Fibroblast of mammary gland (primary cell): Measurements from ENCODE around the gene CCBE1.

Experiments used
- DNase-seq: peaks from one replicate; pipeline ENCODE4 v3.0.0-alpha.2; 2010; ENCODE audit warnings: low read depth
- H3K4me3 ChIP-seq: 2 replicates; pipeline ENCODE4 v1.5.1; 2011; ENCODE audit warnings: low read depth, mild to moderate bottlenecking, low read length, moderate library complexity; ENCODE audit not compliant: control insufficient read depth
- CTCF ChIP-seq: conservative IDR thresholded peaks from 2 replicates; pipeline ENCODE4 v1.5.1; 2011; ENCODE audit warnings: low read depth, low read length, inconsistent platforms; ENCODE audit not compliant: control insufficient read depth, insufficient read depth

CCBE1 gene

DNA sequence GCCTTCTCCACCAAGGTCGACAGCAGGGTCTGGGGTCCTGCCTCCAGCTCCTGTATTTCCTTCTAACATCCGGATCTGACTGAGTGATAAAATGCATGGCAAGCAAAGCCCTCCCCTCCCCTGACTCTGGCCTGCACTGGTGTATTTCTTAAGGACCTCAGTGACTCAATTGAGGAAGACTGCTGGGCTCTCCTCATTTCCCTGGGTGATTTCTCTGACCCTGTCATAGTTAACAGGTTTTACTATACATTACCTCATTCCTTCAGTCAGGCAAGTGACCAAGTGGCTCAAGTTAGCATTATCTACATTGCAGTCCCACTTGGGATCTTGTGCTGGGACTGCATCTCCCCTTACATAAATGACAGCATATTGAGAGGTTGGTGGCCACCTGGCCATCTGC lies 38.8 kb upstream of the CCBE1 start:
- no peak for DNase-seq
- TF ChIP-seq CTCF, result no peak
- no peak overlapping the region for H3K4me3 ChIP-seq

DNA sequence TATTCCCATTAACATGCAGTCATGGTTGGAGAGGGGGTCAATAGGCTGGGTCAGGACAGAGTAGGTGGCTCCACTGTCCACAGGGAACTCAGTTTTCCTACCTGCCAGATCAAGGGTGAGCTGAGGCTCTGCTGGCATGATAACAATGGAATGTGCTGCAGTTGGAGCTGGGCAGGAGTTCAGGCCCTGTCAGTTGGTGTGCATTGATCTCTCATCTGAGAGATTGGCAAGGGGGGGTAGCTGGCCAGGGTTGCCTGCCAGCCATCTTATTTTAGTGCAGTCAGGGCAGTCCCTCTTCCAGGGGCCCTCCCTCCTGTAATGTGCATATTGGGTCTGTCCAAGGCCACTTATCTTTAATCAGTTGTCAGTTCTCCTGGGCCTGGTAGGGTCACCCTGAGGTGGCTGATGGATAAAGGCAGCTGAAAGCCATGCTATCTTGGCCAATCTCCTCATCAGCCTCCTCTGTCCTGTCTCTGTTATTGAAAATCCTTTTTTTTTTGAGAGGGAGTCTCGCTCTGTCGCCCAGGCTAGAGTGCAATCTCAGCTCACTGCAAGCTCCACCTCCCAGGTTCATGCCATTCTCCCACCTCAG lies 38.1 kb upstream of the CCBE1 start:
- no peak overlapping the region for H3K4me3 ChIP-seq
- TF ChIP-seq CTCF, result no peak

DNA sequence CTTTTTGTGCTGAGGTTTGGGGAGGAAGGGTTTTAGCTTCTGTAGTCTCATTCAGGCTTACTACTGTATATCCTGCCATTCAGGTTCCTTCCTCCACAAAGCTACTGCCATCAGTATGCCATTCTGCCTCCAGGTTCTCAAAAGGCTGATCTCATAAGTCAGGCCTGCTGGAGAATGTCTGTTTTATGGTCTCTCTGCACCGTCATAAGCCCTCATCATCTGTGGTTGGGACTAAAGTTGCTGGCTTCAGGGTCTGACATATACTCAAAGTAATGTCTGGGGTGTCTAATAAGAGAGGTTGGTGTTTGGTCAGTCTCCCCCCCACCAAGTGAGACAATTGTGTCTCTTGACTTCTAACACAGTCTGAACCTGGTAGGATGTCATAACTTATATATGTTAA lies 36.2 kb upstream of the CCBE1 start:
- no peak overlapping the region for H3K4me3 ChIP-seq
- TF ChIP-seq CTCF, result no peak
- DNase-seq, result no peak

More for the DNA sequence above, 38.1 kb upstream of the CCBE1 start:
- no peak for DNase-seq

DNA sequence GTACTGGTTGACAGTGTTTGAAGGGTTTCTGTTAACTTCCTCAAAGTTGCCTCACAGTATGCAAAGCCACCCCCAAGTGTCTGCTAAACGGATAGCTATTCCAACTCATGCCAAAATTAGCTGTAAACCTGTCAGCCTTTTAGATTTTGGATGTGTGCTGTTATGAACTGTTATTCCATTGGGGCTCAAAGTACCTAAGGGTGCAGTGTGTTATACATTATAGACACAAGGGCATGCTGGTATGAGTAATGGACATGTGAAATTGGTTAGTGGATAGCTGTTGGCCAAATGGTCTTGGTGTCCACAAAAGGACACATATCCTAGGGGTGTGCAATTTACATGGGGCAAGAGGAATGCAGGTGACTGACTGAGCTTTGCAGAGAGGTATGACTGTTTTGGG lies 33.7 kb upstream of the CCBE1 start:
- no peak for TF ChIP-seq CTCF
- DNase-seq, result peak; percentile 41
- no peak overlapping the region for H3K4me3 ChIP-seq

GRCh38 chr18:59729781-59730180 lies 32.6 kb upstream of the CCBE1 start:
- H3K4me3 ChIP-seq, result no peak overlapping the region
- no peak for DNase-seq
- no peak for TF ChIP-seq CTCF

DNA sequence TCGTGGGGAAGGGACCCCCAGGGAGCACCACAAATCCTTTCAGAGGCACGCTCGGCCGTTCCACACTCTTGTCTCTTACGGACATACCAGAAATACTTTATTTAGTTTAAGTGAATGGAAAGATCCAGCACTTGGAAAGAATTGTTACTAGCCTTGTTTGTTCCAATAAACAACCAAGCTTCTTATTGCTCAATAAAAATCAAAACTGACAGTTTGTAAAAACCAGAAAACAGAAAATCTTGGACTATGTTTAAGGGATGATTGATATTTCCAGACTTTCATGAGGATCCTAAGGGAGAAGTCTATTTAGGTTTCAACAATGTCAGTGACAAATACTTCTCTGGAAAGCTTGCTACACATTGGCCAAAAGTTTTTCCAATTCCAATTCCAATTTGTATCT lies 31.6 kb upstream of the CCBE1 start:
- DNase-seq, result no peak
- H3K4me3 ChIP-seq, result no peak overlapping the region

More for the DNA sequence above, 31.6 kb upstream of the CCBE1 start:
- TF ChIP-seq CTCF, result no peak
